ACC112 (cell line): ENCODE measurements around the gene NAV2.

Experiments
- H2AFZ ChIP-seq: fragments of 200-600 bp; sonication (generic); one replicate; pipeline ENCODE4 v1.6.0; 2017; ENCODE audit warnings: antibody characterized with exemption, low read length; ENCODE audit not compliant: unreplicated experiment
- H3K27ac ChIP-seq: fragments of 200-600 bp; sonication (generic); 2 replicates; pipeline ENCODE4 v1.5.1; 2014; ENCODE audit warnings: low read depth, mild to moderate bottlenecking, antibody characterized with exemption, low read length, moderate library complexity
- H3K27me3 ChIP-seq: fragments of 200-600 bp; sonication (generic); 2 replicates; pipeline ENCODE4 v1.6.1; 2014; ENCODE audit warnings: mild to moderate bottlenecking, antibody characterized with exemption, low read length, moderate library complexity, mixed read lengths; ENCODE audit not compliant: insufficient read depth
- H3K36me3 ChIP-seq: fragments of 200-600 bp; sonication (generic); 2 replicates; pipeline ENCODE4 v1.6.1; 2016; ENCODE audit warnings: mild to moderate bottlenecking, antibody characterized with exemption, low read length, moderate library complexity, mixed read lengths; ENCODE audit not compliant: insufficient read depth
- H3K4me1 ChIP-seq: fragments of 200-600 bp; sonication (generic); one replicate; pipeline ENCODE4 v1.6.1; 2016; ENCODE audit warnings: low read length, mixed read lengths; ENCODE audit not compliant: insufficient read depth, unreplicated experiment, control insufficient read depth
- H3K4me3 ChIP-seq: fragments of 200-600 bp; sonication (generic); 2 replicates; pipeline ENCODE4 v1.5.1; 2014; ENCODE audit warnings: mild to moderate bottlenecking, low read depth, low read length
- H3K79me2 ChIP-seq: fragments of 200-600 bp; sonication (generic); one replicate; pipeline ENCODE4 v1.6.0; 2016; ENCODE audit warnings: low read length; ENCODE audit not compliant: control insufficient read depth, unreplicated experiment, insufficient read depth

NAV2 gene

GRCh38 chr11:20021771-20022362 lies 309.2 kb downstream of the NAV2 start:
- H3K27ac ChIP-seq = peak overlapping the region; percentile 10; the same call in 1 of the 2 replicates
- H2AFZ ChIP-seq = no peak overlapping the region
- no peaks in the 10 kb centered on the region for H3K27me3 ChIP-seq
- peaks cover 4% of the 10 kb centered on the region; the same call in 1 of the 2 replicates for H3K36me3 ChIP-seq
- H3K79me2 ChIP-seq = peaks cover 43% of the 10 kb centered on the region
- H3K4me3 ChIP-seq = no peak overlapping the region; the same call in 1 of the 2 replicates
- peaks cover 17% of the 10 kb centered on the region for H3K4me1 ChIP-seq

GRCh38 chr11:20022363-20023081 lies 309.9 kb downstream of the NAV2 start:
- no peaks in the 10 kb centered on the region for H3K27me3 ChIP-seq
- H2AFZ ChIP-seq = no peak overlapping the region
- peaks cover 17% of the 10 kb centered on the region for H3K4me1 ChIP-seq
- peaks cover 4% of the 10 kb centered on the region; the same call in 1 of the 2 replicates for H3K36me3 ChIP-seq
- H3K27ac ChIP-seq = peak overlapping the region; percentile 16; the same call in 1 of the 2 replicates
- peaks cover 48% of the 10 kb centered on the region for H3K79me2 ChIP-seq
- no peak overlapping the region; the same call in 1 of the 2 replicates for H3K4me3 ChIP-seq

- Histone ChIP-seq H3K4me1 (peaks cover 17% of the 10 kb centered on the region), H2AFZ (no peak overlapping the region), H3K27ac (peak overlapping the region; percentile 16; the same call in 1 of the 2 replicates), H3K27me3 (no peaks in the 10 kb centered on the region), H3K4me3 (no peak overlapping the region), H3K36me3 (peaks cover 5% of the 10 kb centered on the region; the same call in 1 of the 2 replicates), H3K79me2 (peaks cover 48% of the 10 kb centered on the region)
Observed at GRCh38 chr11:20023082-20023426, 310.4 kb downstream of the NAV2 start.

GRCh38 chr11:20024172-20024935 lies 311.7 kb downstream of the NAV2 start:
- Histone ChIP-seq H3K79me2 (peaks cover 50% of the 10 kb centered on the region), H3K4me1 (peaks cover 18% of the 10 kb centered on the region), H3K27me3 (no peaks in the 10 kb centered on the region), H3K27ac (no peak overlapping the region), H3K4me3 (no peak overlapping the region), H3K36me3 (peaks cover 9% of the 10 kb centered on the region; the same call in 1 of the 2 replicates), H2AFZ (no peak overlapping the region)

- Histone ChIP-seq H3K79me2 (peaks cover 58% of the 10 kb centered on the region), H2AFZ (no peak overlapping the region), H3K27me3 (no peaks in the 10 kb centered on the region), H3K4me3 (no peak overlapping the region), H3K4me1 (peaks cover 23% of the 10 kb centered on the region), H3K36me3 (peaks cover 9% of the 10 kb centered on the region; the same call in 1 of the 2 replicates), H3K27ac (no peak overlapping the region)
Observed at GRCh38 chr11:20025332-20025840, 312.7 kb downstream of the NAV2 start.

GRCh38 chr11:20026629-20027555 lies 314.3 kb downstream of the NAV2 start:
- Histone ChIP-seq H3K4me3 (no peak overlapping the region), H3K36me3 (peaks cover 6% of the 10 kb centered on the region; the same call in 1 of the 2 replicates), H2AFZ (no peak overlapping the region), H3K79me2 (peaks cover 51% of the 10 kb centered on the region), H3K27ac (no peak overlapping the region), H3K4me1 (peaks cover 30% of the 10 kb centered on the region), H3K27me3 (no peaks in the 10 kb centered on the region)

GRCh38 chr11:20027556-20028013 lies 314.9 kb downstream of the NAV2 start:
- Histone ChIP-seq H3K4me1 (peaks cover 26% of the 10 kb centered on the region), H3K79me2 (peaks cover 54% of the 10 kb centered on the region), H3K27me3 (no peaks in the 10 kb centered on the region), H2AFZ (no peak overlapping the region), H3K36me3 (0 out of 2 replicates have a peak, but pooled peaks cover 4% of the 10 kb centered on the region), H3K27ac (no peak overlapping the region), H3K4me3 (no peak overlapping the region)

GRCh38 chr11:20029193-20029592 lies 316.6 kb downstream of the NAV2 start:
- no peak overlapping the region for H3K4me3 ChIP-seq
- H3K36me3 ChIP-seq = 0 out of 2 replicates have a peak, but pooled peaks cover 4% of the 10 kb centered on the region
- no peaks in the 10 kb centered on the region for H3K27me3 ChIP-seq
- H3K79me2 ChIP-seq = peaks cover 56% of the 10 kb centered on the region
- peak overlapping the region; percentile 79; the same call in 1 of the 2 replicates for H3K27ac ChIP-seq
- peaks cover 23% of the 10 kb centered on the region for H3K4me1 ChIP-seq
- no peak overlapping the region for H2AFZ ChIP-seq

- H2AFZ ChIP-seq = no peak overlapping the region
- no peak overlapping the region for H3K4me3 ChIP-seq
- 0 out of 2 replicates have a peak, but pooled peaks cover 4% of the 10 kb centered on the region for H3K36me3 ChIP-seq
- H3K4me1 ChIP-seq = peaks cover 32% of the 10 kb centered on the region
- H3K27ac ChIP-seq = peak overlapping the region; percentile 79
- no peaks in the 10 kb centered on the region for H3K27me3 ChIP-seq
- peaks cover 48% of the 10 kb centered on the region for H3K79me2 ChIP-seq
Observed at GRCh38 chr11:20030472-20030871, 317.8 kb downstream of the NAV2 start.
